Muscle of back (tissue), 11 donors: Measurements from ENCODE around the gene LRRTM4. TPM values are rescaled to one million over a fixed set of nuclear protein-coding genes. Genes with fewer than 3 reads are reported as not detected.
"Not testable (repeated sequence)": the region's sequence is repeated elsewhere in the genome, so short reads cannot be mapped to it uniquely, and the experiment has no call there.

Source experiments
- DNase-seq, 3 donors: peaks; one replicate each; pipeline versions ENCODE4 v3.0.0 to v3.0.0-alpha.2; 2013
- polyA plus RNA-seq, 10 donors: library from polyadenylated mRNA; unstranded; fragments of 120-200 nt; gene quantifications; one replicate each; pipeline ENCODE4 v1.2.1, GENCODE V29; 2013; ENCODE audit not compliant: insufficient read length in 10 of 10

Gene LRRTM4
- polyA plus RNA-seq, 10 donors = 0.20 to 1.8 (median 0.49) TPM

DNA sequence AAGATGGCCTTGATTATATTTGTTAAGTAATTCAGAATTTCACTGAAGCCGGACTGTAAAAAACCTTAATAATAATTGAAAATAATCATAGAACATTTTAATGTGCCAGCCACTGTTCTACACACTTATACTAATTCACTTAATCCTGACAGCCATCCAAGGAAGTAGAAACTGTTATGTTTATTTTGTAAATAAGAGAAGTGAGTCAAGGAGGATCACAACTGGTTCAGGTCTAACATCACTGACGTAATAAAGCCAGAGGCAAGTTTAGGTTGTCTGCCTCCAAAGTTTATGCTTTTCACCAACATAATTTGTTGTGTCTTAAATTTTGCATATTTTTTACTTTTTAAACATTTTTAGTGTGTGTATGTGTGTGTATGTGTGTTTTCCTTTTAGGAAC, 436.1 kb downstream of the LRRTM4 start:
- DNase-seq = no peak

DNA sequence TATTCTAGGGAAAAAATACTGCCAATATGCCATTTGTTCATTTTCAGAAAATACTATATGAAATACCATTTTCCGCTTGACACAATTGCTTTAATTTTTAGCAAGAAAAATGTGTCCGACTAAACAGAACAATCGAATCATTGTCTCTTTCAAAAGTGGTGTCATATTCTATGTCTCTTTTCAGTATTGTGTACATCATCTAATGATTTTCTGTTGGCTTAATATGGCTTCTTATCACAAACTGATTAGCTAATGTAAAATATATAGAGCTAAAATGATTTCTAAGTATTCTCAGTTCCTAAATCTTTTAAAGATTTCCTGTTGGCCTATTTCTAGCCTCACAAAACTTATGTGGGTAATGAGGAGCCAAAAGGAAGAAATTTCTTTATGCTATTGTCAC, 436.6 kb downstream of the LRRTM4 start:
- no peak for DNase-seq

DNA sequence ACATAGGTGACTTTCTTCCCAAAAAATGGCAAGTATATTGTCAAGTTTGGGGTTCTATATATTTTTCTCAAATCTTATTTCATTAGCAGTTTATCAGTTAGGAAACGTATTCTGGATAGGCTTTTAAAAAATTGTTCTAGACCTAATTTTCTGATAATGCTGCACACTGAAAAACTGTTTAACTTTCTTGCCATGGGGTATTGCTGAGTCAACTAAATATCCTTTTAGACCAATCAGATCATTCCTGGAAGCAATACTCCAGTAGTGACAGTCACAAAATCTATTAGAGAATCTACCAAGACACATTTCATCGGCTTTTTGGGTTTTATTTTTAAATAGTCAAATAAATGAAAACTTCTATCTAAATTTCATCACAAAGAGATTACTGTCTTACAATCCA, 440.6 kb downstream of the LRRTM4 start:
- DNase-seq = no peak

DNA sequence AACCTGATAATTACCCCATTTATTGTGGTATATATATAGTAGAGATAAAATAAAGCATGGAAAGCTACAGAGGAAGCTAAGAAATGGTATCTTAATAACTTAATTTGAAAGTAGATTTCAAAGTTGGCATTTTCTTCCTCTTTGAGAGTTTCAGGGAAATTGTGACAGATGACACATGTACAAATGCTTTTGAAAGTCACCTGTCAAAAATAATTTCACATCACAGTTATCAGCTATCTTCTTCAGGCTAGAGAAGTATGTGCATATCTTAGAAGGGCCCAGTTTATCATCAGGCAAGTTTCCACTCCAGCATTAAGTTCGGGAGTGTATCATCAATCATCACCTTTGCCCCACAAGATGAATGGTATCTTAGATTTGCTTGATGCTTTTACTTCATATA, 457.9 kb downstream of the LRRTM4 start:
- no peak for DNase-seq

DNA sequence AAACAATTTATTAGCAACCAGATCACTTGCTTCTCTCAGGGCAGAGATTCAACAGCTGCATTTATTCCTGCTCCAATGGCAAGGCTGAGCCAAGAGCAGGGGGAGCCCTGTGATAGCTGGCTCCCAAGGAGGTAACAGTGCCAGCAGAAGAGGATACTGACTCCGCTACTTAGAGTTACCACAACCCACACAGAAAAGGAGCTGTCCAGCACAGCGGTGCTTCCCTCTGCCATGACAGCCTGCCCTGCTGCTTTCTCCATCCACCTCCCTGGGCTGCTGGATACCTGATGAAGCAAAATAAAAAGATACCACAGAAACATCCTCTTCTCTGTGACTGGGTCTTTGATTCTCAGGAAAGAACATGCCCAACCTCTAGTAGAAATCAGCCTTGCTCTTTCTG, 467.2 kb downstream of the LRRTM4 start:
- DNase-seq = peak in 1 of 3 donors; percentile 20

DNA sequence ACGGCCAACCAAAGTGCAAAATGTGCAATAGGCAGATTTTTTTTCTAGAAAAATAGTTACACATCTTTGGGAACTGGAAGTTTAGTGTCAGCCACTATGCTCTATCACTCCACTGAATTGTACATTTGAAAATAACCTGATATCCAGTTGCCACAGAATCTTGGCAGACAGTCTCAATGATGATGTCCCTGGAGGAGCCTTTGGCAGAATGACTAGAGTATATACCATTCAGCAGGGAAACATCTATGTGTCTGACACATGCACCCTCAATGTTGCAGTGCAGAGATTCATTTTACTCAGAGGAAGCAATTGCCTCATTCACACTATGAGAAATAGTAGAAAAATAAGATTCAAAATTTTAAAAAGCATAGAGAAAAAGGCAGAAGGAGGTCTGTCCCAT, 475.8 kb downstream of the LRRTM4 start:
- no peak for DNase-seq

DNA sequence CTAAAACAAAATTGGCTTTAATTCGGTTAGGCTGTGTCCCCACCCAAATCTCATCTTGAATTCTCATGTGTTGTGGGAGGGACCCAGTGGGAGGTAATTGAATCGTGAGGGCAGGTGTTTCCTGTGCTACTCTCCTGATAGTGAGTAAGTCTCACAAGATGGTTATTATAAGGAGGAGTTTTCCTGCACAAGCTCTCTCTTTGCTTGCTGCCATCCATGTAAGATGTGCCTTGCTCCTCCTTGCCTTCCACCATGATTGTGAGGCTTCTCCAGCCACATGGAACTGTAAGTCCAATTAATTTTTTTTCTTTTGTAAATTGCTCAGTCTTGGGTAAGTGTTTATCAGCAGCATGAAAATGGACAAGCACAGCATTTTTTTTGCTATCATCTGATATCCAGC, 476.7 kb downstream of the LRRTM4 start:
- DNase-seq = not testable (repeated sequence)

DNA sequence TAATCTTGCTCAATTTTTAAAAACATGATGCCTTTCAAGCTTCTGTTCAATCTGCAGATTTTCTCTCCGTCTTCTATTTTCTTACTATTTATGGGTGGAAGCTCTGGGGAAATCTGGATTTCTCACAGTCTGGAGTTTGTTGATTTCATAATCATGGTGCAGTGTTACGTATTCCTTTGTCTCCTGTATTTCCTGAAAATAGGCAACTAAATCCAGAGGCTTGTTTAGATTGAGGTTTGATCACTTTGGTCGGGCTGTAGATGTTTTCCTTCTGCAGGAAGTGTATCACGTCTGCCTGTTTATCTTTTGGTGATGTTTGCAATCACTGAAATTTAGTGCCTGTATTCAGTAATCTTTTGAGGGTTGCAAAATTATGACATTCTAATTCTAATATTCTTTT, 487.7 kb downstream of the LRRTM4 start:
- DNase-seq = no peak

DNA sequence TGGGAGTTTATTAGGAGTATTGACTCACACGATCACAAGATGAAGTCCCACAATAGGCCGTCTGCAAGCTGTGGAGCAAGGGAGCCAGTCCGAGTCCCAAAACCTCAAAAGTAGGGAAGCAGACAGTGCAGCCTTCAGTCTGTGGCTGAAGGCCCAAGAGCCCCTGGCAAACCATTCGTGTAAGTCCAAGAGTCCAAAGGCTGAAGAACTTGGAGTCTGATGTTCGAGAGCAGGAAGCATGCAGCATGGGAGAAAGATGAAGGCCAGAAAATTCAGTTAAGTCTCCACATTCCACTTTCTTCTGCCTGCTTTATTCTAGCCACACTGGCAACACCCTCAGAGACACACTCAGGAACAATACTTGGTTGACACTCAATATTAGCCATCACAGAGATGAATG, 492.9 kb downstream of the LRRTM4 start:
- DNase-seq = not testable (repeated sequence)

DNA sequence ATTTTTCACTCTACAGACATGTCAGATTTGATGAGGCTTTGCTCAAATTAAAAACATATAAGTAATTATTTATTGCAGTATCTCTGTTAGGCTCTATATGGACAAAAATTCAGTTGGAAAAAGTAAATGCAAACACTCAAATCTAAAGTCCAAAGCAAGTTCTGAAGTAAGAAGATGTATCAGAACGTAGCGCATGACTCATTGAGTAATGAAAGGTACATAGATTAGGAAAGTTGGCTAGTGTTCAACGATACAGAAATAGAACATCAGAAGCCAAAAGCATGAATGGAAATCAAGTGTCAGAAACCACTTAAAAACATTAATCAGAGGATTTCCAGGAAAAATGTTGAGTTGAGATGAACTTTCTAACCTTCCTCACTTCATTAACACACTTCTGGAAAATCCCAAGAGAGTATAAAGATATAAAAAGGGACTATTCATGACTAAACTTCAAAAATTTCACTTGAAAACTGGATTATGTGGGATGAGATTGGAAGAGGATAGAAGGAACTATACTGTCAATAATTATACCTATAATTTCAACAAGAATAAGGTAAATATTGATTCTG, 494.1 kb downstream of the LRRTM4 start:
- DNase-seq = no peak

DNA sequence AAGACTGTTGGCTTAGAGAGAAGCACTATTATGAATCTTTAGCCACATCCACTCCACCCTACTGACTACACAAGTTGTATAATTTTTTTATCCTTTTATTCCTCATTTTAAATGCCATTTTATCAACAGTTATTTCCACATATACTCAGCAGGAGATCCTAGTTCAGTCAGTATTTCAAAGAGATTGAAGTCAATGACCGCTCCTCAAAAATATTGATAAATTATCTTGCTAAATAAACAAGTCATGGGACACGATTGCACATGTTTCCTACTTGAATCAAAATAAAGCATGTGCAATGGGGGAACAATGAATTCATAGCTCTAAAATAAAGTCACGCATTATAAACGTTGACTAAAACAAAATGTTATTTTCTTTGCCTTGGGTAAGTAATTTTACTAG, 496.5 kb downstream of the LRRTM4 start:
- DNase-seq = no peak

DNA sequence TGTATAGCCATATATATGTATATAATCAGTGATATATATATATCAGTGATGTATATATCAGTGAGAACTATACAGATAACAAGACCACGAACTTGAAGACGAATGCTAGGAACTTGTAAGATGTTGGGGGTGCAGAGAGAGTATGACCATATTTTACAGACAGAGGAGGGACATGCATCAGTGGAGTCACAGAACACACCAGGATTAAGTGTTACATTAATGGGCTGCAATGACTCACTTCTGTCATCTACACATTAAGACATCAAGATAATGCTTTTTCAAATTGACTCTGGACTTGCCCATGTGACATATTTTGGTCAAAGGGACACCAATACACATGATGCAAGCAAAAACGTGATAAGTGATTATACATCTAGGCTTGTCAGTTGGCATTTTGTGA, 501.0 kb downstream of the LRRTM4 start:
- no peak for DNase-seq

DNA sequence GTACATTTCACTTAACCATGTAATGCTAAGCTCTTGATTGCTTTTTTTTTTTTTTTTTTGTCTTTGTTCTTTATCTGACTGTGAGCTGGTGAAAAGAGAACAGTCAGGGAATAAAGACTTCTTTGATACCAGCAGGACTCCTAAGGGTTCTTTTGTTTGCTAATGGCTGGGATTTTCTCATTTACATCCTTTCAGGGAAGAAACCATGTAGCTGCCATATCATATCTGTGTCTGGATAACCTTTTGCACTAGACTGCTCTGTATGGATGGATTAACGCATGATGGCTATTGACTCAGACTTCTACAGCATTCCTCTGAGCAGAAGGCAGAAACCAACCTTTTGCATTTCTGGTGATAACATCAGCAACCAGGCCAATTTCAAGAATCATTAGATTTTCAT, 504.0 kb downstream of the LRRTM4 start:
- DNase-seq = no peak

DNA sequence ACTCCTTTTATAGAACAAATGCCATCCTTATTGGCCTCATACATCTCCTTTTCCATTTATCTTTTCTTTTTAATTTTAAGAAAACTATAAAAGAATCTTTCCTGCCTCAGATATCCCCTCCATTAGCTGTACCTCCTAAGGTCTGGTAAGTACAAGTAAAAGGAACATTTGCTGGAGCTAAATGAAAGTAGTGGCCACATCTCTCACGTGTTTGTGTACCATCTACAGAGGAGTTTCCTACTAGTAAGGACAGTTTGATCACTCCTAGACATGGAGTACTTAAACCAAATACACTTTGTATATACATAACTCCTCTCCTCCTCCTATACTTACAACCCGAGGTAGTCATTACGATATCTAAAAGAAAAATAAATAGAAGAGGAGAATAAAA, 504.8 kb downstream of the LRRTM4 start:
- no peak for DNase-seq

DNA sequence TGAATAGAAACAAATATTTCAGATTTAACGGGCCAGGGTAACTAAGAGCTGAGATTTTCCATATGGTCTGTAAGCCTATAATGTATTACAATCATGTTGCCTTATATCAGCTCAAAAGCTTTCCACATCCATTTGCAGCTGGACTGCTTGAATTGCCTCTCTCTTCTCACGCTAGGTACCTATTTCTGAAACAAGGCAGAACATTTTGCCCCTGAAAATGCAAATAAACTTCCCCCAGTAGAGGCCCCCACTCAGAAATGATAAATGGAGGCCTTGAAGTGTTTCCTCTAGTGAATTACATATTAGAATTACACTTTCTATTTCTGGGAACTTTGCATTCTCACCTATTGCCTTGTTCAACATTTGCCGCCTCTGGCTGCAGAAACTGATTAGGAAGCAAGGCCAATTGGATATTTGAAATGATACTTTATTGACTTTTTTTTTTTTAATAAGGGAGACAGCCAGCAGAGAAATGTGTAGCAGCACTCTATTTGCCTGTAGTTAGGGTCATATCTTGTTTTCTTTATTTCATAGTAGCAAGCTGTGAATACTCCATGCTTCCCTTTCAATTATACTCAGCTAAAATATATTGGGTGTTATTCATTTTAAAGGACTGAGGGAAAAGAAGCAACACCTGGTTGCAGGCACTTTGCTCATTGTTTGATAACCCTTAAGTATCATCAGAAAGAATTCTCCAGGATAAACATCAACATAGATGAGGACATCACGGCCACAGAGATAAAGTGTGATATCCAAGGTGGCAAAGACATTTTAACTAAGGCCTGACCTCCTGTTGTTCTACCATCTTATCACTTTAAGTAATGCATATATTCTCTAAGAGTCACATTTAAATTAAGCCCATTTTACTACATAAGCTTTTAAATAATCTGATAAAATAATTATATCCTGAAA, 505.5 kb downstream of the LRRTM4 start:
- DNase-seq = no peak

DNA sequence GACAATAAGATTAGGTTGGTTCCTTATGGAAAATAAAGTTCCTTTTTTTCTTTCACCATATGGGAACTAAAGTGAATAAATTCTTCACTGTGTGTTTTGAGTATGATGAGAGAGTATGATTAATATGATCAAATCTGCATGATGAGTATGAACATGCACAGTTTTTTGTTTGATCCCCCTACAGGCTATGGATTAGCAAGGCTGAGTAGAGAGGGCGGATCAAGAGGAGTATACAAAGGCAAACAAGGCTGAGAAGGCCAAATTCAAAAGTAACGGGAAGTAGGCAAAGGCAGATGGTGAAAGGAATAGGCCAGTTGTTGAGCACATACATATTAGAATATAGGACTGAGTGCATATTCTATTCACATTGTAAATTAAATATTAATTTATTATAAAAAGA, 508.2 kb downstream of the LRRTM4 start:
- DNase-seq = no peak

DNA sequence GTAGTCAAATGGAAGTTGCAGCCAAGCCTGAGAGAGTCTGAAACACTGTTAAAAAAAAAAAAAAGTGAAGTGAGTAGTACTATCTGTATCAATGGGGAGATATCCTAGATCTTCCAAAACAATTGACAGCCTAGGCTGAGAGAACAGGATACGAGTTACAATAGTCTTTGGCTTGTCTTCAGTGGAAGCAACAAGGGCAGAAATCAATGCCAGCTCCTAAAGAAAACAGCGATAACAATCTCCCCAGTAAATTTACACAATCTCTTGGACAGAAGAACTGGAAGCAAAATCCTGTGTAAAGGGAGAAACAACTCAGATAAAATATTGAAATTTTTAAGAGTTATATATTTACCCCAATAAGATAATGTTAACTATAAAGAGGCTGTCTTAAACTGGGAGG, 508.7 kb downstream of the LRRTM4 start:
- DNase-seq = no peak

DNA sequence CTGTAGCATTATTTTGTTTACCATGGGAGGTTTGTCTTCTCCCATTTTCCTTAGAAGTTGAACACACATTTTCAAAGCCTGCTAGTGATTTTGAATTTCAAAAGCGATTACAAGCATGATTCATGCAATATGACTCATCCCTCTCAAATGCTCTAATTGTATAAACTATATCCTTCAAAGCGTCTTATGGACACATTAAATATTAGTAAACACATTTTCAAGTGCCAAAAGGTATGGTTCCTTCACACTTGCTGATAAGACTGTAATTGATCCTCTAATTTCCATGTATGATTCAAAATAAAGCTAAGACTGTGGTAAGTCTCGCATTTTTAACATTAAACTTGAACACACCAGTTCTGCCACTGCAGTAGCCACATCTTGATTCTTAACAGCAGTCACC, 512.9 kb downstream of the LRRTM4 start:
- no peak for DNase-seq

DNA sequence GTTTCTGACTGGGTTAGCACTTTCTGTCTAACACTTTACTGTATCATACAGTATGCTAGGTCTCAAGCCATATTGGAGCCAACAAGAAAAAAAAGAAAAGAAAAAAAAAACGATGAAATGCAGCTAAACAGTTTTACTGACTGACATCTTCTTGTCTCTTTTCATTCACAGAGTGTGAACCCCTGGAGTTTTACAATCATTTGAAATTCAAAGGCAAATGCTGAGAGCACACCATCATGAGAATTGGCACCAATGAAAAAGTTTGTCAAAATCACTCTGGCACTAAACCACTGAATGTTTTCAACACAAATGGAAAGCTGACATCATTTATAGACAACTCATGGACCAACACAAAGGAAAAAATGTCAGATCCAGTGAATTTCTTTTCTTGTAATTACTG, 513.3 kb downstream of the LRRTM4 start:
- DNase-seq = no peak

DNA sequence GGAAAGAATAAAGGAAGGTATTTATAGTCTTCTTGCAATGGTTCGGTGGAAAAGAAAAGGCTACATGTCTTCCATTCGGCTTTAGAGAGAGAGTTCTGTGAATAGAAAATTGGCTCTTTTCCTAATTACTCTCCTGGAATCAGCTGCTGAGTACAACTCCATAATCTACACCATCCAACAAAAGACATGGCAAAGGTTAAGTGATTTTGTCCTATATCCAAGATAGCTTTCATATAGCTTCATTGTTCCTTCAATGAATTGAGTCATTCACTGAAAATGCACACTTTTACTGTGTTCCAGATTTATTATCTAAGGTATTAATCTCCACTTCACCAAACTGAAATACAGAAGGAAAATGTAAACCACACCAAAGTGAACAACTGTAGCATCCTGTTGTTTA, 514.5 kb downstream of the LRRTM4 start:
- no peak for DNase-seq

DNA sequence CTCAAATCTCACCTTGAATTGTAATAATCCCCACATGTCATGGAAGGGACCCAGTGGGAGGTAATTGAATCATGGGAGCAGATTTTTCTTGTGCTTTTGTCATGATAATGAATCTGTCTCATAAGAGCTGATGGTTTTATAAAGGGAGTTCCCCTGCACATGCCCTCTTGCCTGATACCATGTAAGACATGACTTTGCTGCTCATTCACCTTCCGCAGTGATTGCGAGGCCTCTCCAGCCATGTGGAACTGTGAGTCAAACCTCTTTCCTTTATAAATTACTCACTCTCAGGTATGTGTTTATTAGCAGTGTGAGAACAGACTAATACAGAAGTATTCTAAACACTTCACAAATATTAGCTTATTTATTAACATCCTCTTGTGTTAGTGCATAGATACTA, 516.7 kb downstream of the LRRTM4 start:
- DNase-seq = no peak

DNA sequence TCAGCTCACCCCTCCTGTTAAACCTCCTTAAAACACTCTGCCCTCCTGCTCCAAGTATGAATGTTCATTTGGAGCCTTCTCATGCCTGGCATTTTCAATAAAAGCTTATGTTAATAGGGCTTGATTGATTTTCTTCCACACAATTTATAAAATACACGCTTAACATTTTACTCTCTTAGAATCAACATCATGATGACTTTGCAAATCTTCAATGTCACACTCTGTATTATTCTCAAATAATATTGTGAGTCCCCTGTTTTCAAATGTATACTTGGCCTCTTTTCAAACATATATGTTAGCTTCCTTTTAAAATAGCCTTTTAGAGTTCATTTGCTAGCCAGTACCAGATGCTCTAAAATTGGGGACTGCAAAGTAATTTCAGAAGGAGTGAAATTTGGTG, 520.3 kb downstream of the LRRTM4 start:
- no peak for DNase-seq

DNA sequence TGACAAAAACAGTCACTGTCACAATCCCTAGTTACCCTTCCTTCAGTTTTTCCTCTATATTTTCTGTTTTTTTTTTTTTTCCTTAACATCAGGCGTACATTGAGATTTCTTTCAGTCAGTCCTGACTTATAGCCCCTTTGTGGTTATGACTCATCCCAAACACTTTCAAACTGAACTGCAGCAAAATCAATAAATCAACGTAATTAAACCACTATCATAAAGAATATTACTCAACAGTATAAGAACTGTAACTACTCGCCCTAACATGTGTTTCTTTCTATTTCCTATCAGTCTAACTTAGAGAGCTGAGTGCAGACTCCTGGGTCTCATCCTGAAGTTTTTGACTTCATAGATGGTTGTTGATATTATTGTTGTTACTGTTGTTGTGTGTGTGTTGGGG, 523.5 kb downstream of the LRRTM4 start:
- peak in 2 of 3 donors; percentile 10 to 37 for DNase-seq

DNA sequence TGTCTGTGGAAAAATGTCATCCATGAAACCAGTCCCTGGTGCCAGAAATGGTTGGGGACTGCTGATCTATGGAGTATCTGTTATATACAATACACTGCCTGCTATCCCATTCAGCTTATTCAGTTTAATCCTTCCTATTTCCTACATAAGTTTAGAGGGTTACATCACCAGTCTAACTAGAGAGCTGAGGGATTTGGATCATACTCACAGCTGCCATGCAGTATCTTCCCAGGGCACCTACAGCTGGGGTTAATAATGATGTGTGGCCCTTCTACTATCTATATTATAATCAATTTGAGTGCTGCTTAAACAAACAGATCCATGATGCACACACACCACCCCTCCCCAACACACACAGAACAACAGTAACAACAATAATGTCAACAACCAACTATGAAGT, 524.0 kb downstream of the LRRTM4 start:
- DNase-seq = no peak
